T-helper 1 cell treated with Interleukin-12 subunit alpha and Interleukin-12 subunit beta and Interleukin-4 antibody, amounts not matched to agents 30 μg/mL and 1 μg/mL, for 36 hours (primary cell): ENCODE measurements around the gene G3BP2.
A peak's percentile ranks its signal among the peaks of the same experiment; 100 is the strongest.

Source experiments
- H3K27ac Mint-ChIP-seq: one replicate; pipeline ENCODE4 v1.8.0; 2021; ENCODE audit warnings: mild to moderate bottlenecking, mixed read lengths
- H3K27me3 Mint-ChIP-seq: one replicate; pipeline ENCODE4 v1.8.0; 2021; ENCODE audit warnings: low read depth, mixed read lengths
- H3K36me3 Mint-ChIP-seq: one replicate; pipeline ENCODE4 v1.8.0; 2021; ENCODE audit warnings: low read depth, mixed read lengths
- H3K4me1 Mint-ChIP-seq: one replicate; pipeline ENCODE4 v1.8.0; 2021; ENCODE audit warnings: low read depth, mixed read lengths
- H3K4me3 Mint-ChIP-seq: one replicate; pipeline ENCODE4 v1.8.0; 2021; ENCODE audit warnings: mild to moderate bottlenecking, moderate library complexity, mixed read lengths
- H3K9me3 Mint-ChIP-seq: one replicate; pipeline ENCODE4 v1.8.0; 2021; ENCODE audit warnings: mixed read lengths

G3BP2 gene

DNA sequence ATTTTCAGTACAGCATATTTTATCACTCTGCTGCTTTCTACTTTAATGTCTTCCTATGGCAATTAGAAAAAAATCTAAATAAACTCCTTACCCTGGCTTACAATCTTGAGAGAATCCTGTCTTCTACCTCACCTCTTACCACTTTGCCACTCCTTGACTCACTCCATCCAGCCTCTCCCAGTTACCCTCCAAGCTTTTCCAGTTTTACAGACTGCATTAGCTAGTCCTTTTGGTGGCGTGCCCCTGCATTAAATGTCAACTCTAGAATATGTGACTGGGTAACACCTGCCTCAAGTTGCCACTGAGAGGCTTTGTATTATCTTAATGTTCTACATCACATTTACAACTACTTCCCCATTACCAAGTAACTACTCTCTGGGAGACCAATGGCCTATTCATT lies 35.4 kb downstream of the G3BP2 start:
- H3K9me3 Mint-ChIP-seq: no peaks in the 10 kb centered on the region
- H3K27me3 Mint-ChIP-seq: no peaks in the 10 kb centered on the region
- H3K4me3 Mint-ChIP-seq: no peak overlapping the region
- H3K36me3 Mint-ChIP-seq: peaks cover 17% of the 10 kb centered on the region
- H3K4me1 Mint-ChIP-seq: peaks cover 7% of the 10 kb centered on the region
- H3K27ac Mint-ChIP-seq: no peak overlapping the region

DNA sequence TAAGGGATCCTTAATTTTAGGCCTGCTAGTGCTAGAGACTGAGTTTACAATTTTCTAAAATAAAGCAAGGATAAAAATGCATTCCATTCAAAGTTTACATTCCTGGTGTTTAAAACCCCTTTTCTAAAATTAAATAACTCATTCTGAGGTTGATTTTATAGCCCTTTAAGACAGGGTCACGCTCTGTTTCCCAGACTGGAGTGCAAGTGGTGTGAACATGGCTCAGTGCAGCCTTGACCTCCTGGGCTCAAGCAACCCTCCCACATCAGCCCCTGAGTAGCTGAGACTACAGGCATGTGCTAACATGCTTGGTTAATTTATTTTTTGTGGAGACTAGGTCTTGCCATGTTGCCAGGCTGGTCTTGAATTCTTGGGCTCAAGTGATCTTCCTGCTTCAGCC lies 36.0 kb downstream of the G3BP2 start:
- H3K4me1 Mint-ChIP-seq: peaks cover 7% of the 10 kb centered on the region
- H3K27me3 Mint-ChIP-seq: no peaks in the 10 kb centered on the region
- H3K9me3 Mint-ChIP-seq: no peaks in the 10 kb centered on the region
- H3K27ac Mint-ChIP-seq: no peak overlapping the region
- peaks cover 14% of the 10 kb centered on the region for H3K36me3 Mint-ChIP-seq
- no peak overlapping the region for H3K4me3 Mint-ChIP-seq

DNA sequence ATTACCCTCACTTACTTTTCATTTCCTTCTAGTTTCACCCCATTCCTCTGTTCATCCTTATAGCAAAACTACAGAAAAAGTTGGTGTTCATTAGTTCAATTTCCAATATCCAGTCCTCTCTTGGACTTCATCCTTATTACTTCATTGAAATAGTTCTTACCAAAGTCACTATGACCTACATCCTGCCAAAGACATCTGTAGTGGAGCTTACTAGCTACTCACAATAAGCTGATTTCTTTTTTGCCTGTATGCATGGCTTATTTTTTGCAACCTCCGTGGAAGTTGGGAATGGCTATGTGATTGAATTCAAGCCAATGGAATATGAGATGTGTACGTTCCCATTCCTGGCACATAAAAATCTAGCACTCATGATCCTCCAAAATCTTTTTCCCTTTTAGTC lies 38.3 kb downstream of the G3BP2 start:
- H3K4me3 Mint-ChIP-seq: no peak overlapping the region
- peaks cover 14% of the 10 kb centered on the region for H3K4me1 Mint-ChIP-seq
- no peaks in the 10 kb centered on the region for H3K27me3 Mint-ChIP-seq
- H3K36me3 Mint-ChIP-seq: peaks cover 5% of the 10 kb centered on the region
- no peak overlapping the region for H3K27ac Mint-ChIP-seq
- no peaks in the 10 kb centered on the region for H3K9me3 Mint-ChIP-seq

DNA sequence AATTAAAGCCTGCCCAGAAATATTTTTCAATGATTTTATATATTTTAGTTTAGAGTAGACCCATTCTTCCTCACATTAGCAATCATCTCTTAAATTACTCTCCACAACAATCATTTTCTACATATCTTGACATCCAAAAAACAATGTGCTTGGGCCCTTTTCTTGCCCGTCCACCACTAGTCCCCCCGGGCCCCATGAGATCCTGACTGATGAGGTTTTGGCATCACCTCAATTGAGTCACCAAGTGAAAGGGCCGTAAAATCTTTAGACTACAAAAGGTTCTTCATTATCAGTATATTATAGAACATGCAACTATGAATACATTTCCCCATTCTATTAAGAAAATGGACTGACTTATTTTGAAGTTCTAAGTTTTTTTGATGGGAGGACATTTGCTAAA lies 38.9 kb downstream of the G3BP2 start:
- Mint-ChIP-seq H3K27ac (no peak overlapping the region), H3K27me3 (no peaks in the 10 kb centered on the region), H3K9me3 (no peaks in the 10 kb centered on the region), H3K4me3 (no peak overlapping the region), H3K36me3 (peaks cover 2% of the 10 kb centered on the region), H3K4me1 (peaks cover 14% of the 10 kb centered on the region)

DNA sequence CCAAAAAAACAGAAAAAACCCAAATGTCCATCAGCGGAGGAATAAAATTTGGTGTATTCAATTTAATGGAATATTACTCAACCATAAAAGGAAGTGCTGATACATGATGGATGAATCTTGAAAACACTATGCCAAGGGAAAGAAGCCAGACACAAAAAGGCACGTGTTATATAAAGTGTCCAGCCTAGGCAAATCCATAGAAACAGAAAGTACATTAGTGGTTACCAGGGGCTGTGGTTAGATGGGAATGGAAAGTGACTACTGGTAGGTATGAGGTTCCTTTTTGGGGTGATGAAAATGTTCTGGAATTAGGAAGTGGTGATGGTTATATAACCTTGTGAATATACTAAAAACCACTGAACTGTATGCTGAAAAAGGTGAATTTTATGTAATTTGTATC lies 39.4 kb downstream of the G3BP2 start:
- peaks cover 14% of the 10 kb centered on the region for H3K4me1 Mint-ChIP-seq
- H3K4me3 Mint-ChIP-seq: no peak overlapping the region
- H3K9me3 Mint-ChIP-seq: no peaks in the 10 kb centered on the region
- no peak overlapping the region for H3K27ac Mint-ChIP-seq
- H3K36me3 Mint-ChIP-seq: no peaks in the 10 kb centered on the region
- no peaks in the 10 kb centered on the region for H3K27me3 Mint-ChIP-seq

DNA sequence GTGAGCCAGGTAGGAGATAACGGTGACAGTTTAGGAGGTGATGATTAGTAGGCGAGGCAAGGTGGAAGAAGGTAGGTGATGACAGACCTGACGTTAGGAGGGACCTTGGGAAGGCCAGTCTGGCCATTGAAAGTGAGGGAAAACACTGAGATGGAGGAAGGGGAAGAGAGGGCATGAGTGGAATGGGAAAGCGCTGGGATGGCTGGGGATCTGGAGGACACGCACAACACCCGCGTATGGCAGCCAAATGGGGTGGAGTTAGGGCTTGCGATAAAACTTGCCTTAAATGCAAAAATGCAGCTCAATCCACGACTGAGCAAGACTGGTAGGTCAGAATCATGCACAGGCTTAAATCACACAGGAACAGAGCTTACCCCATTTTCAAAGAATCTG lies 42.3 kb downstream of the G3BP2 start:
- Mint-ChIP-seq H3K36me3 (no peaks in the 10 kb centered on the region), H3K9me3 (no peaks in the 10 kb centered on the region), H3K4me1 (peaks cover 14% of the 10 kb centered on the region), H3K27me3 (peaks cover 2% of the 10 kb centered on the region), H3K27ac (peak overlapping the region; percentile 43), H3K4me3 (peak overlapping the region; percentile 83)

DNA sequence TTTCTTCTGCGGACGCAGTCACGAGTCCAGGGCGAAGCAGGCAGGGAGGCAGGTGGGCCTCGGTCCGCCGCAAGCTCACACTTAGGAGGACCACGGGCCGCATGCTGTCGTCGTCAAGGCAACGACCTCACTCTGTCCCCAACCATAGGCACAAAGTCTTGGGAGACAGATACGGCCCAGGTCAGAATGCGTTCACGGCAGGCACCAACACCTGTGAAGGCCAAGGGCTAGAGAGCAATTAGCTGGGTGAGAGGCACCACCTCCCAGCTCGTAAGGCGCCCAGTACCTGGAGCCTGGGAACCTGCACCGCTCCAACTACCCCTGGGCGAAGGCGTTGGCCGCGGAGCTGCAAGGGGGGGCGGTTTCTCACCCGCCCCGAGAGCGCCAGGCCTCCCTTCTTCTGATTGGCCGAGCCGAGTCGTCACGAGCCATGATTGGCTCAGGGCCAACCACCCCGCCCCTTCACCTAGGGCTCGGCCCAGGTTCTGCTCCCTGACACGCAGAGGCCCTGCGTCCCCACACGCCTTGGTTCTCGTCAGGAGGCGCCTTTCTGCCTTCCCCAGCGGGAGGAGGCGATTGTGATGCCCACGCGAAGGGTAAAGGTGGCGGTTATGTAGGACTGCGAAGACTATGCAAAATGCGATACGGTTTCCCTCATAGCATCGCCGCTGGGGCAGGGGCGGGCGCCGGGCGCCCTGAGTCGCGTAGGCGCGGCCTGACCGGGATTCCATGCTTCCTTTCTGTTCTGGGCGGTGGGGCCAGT lies 42.9 kb downstream of the G3BP2 start, which contains the start of gene CDKL2:
Gene CDKL2, minus strand, starts transcription at position 355 of the 763 bp plus-strand sequence. CDS start 4,540 bp downstream, outside the sequence.
- Mint-ChIP-seq H3K36me3 (no peaks in the 10 kb centered on the region), H3K4me3 (peak within 1 kb of the TSS; percentile 83), H3K27me3 (peaks cover 7% of the 10 kb centered on the region)

DNA sequence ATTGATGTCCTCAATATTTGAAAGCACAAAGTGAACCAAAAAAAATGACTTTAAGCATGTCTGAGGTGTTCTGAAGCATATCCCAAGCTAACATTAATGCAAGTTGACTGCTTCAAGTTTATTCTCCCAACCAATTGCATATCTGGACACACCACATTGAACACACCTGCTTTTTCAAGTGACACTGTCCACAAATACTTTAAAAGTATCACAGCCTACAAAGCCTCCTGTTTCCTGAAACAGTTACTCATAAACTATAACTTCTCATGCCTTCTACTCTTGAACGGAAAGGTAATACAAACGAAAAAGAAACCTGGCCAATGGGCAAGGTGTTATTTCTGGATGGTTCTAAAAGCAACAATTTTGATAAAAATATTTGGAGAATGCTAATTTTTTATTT lies 44.0 kb downstream of the G3BP2 start:
- Mint-ChIP-seq H3K27ac (no peak overlapping the region), H3K27me3 (peaks cover 13% of the 10 kb centered on the region), H3K4me3 (no peak overlapping the region), H3K36me3 (no peaks in the 10 kb centered on the region), H3K9me3 (no peaks in the 10 kb centered on the region), H3K4me1 (peaks cover 14% of the 10 kb centered on the region)

More for the DNA sequence above, 42.9 kb downstream of the G3BP2 start, which contains the start of gene CDKL2:
- H3K4me1 Mint-ChIP-seq: peaks cover 14% of the 10 kb centered on the region
- no peaks in the 10 kb centered on the region for H3K9me3 Mint-ChIP-seq
- peak within 1 kb of the TSS; percentile 43 for H3K27ac Mint-ChIP-seq

DNA sequence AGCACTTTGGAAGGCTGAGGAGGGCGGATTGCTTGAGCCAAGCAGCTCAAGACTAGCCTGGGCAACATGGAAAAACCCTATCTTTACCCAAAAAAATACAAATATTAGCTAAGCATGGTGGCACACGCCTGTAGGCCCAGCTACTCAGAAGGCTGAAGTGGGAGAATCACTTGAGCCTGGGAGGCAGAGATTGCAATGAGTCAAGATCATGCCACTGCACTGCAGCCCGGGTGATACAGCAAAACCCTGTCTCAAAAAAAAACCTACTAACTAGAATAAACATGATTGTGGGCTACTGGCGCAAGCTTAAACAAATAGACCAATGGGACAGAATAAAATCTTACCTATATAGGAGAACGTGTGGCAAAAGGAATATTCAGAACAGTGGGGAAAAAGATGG lies 50.2 kb downstream of the G3BP2 start:
- Mint-ChIP-seq H3K9me3 (no peaks in the 10 kb centered on the region), H3K36me3 (no peaks in the 10 kb centered on the region), H3K27ac (no peak overlapping the region), H3K4me3 (no peak overlapping the region), H3K27me3 (peaks cover 13% of the 10 kb centered on the region), H3K4me1 (no peaks in the 10 kb centered on the region)

DNA sequence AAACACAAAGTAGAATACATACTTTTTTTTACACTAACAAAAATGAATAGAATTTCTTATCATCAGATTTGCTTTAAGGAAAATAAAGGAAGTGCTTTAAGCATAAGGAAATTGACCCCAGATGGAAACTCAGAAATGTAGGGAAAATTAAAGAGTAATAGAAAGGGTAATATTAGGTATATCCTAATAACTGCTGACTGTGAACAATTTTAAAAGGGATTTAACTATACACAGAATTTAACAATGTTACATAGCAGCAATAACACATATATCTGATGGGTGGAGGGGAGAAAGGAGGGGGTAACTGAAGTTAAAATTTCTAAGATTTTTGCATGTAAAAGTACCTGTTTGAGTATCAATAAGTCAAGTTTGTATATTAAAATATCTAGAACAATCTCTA lies 51.5 kb downstream of the G3BP2 start:
- Mint-ChIP-seq H3K27ac (no peak overlapping the region), H3K9me3 (no peaks in the 10 kb centered on the region), H3K27me3 (peaks cover 13% of the 10 kb centered on the region), H3K4me1 (no peaks in the 10 kb centered on the region), H3K36me3 (no peaks in the 10 kb centered on the region), H3K4me3 (no peak overlapping the region)

DNA sequence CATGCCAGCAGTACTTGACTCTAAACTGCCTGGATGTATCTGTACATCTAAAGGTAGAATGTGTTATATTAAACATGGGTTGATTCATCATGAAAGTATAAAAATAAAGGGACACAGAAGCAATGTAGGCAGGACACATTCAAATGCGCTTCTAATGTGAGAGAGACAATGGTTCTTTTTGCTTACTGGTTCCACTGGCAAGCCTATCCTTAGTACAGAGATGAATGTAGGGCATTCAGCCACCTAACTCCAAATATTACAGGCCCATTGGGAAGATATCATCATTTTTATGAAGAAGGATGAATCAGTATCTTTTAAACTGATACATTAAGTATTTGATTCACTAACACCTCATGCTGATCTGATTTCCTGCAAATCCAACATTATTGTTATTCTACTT lies 60.9 kb downstream of the G3BP2 start:
- no peak overlapping the region for H3K4me3 Mint-ChIP-seq
- peaks cover 4% of the 10 kb centered on the region for H3K4me1 Mint-ChIP-seq
- H3K9me3 Mint-ChIP-seq: peaks cover 5% of the 10 kb centered on the region
- no peak overlapping the region for H3K27ac Mint-ChIP-seq
- H3K27me3 Mint-ChIP-seq: no peaks in the 10 kb centered on the region
- no peaks in the 10 kb centered on the region for H3K36me3 Mint-ChIP-seq

DNA sequence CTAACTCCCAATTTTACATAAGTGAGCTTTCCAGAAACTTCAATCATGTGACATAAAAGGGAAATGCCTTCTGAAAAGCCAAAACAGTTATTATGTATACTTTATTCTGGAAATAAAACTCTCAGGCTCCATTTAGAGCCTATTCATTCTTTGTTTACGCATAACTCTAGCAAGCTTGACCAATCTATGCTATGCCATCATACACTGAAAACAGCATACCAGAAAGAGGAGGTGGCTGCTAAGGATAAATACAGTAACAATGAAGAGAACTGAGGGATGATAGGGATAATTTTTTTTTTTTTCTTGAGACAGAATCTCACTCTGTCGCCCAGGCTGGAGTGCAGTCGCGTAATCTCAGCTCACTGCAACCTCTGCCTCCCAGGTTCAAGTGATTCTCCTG lies 67.3 kb downstream of the G3BP2 start:
- Mint-ChIP-seq H3K4me3 (no peak overlapping the region), H3K4me1 (no peaks in the 10 kb centered on the region), H3K9me3 (no peaks in the 10 kb centered on the region), H3K27ac (no peak overlapping the region), H3K36me3 (no peaks in the 10 kb centered on the region), H3K27me3 (no peaks in the 10 kb centered on the region)

DNA sequence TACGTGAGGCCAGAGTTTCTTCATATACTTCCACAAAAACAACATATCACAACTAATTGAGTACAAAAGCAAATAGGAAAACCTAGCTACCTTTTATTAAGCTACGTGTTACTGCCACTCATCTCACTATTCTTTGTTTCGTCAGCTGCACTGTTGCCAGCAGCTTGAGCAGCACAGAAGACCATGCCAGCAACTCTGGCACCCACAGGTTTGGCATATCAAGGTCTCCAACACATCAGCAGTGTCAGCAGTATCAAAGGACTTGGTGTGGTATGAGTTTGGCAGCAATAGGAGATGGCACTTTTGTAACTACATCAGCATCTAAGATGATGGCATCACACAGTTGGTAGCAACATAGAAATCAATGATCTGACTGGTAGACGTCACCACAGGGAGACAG lies 73.6 kb downstream of the G3BP2 start:
- H3K27ac Mint-ChIP-seq: no peak overlapping the region
- no peak overlapping the region for H3K4me3 Mint-ChIP-seq
- no peaks in the 10 kb centered on the region for H3K9me3 Mint-ChIP-seq
- H3K36me3 Mint-ChIP-seq: no peaks in the 10 kb centered on the region
- no peaks in the 10 kb centered on the region for H3K27me3 Mint-ChIP-seq
- peaks cover 4% of the 10 kb centered on the region for H3K4me1 Mint-ChIP-seq

DNA sequence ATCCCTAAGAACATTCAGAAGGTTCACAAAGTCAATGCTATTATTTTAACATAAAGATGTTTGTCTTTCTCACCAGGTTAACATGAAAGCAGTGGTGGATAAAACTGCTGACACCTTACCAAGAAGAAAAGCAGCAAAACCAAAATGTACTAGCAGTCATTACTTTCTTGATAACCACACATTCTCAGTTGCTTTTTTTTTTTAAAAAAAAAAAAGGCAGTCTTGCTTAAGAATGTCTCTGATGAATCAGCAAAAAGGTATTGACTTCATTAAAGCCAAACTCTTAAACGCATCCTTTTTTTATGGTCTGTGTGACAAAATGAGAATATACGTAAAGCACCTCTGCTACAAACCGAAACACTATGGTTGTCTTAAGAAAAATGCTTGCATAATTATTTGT lies 74.8 kb downstream of the G3BP2 start:
- Mint-ChIP-seq H3K27ac (no peak overlapping the region), H3K4me3 (peak overlapping the region; percentile 28), H3K36me3 (no peaks in the 10 kb centered on the region), H3K27me3 (peaks cover 3% of the 10 kb centered on the region), H3K4me1 (peaks cover 4% of the 10 kb centered on the region), H3K9me3 (no peaks in the 10 kb centered on the region)

DNA sequence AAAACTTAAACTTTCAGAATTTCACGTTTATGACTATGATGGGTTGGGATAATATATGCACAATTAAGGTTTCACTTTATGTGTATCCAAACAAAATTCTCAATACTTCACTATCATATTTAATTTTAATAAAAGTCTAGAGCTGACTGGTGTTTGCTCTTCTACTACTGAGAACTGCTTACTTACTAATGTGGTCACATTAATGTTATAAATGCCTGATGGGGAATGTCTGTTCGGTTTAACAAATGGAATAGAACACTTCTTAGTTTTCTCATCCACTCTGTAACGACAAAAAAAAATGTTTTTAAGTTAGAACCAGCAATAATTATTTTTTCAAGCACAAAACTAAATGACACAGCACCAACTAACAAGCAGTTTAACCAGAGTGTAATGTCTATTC lies 77.2 kb downstream of the G3BP2 start:
- Mint-ChIP-seq H3K27ac (no peak overlapping the region), H3K27me3 (peaks cover 9% of the 10 kb centered on the region), H3K4me1 (peaks cover 4% of the 10 kb centered on the region), H3K36me3 (no peaks in the 10 kb centered on the region), H3K9me3 (no peaks in the 10 kb centered on the region), H3K4me3 (no peak overlapping the region)
